Erythroblast (primary cell): ENCODE data around the gene LKAAEAR1.
"Not testable (repeated sequence)": the region's sequence is repeated elsewhere in the genome, so short reads cannot be mapped to it uniquely, and the experiment has no call there.

Source experiments
- GATA1 ChIP-seq: IDR thresholded peaks from 2 replicates; pipeline ENCODE4 v1.6.1; 2011; ENCODE audit warnings: low read depth, mild to moderate bottlenecking, control low read depth, low read length, moderate library complexity
- POLR2A ChIP-seq: IDR thresholded peaks from 2 replicates; pipeline ENCODE4 v1.6.1; 2011; ENCODE audit warnings: mild to moderate bottlenecking, low read length

- TF ChIP-seq POLR2A, GATA1: not testable (repeated sequence)
Measured at GRCh38 chr20:64088586-64088985, 4.4 kb upstream of the LKAAEAR1 start.
